HUES6 (cell line): ENCODE data around the gene ADAMTS2.

Source experiments
- H3K27ac ChIP-seq: 2 replicates; pipeline ENCODE4 v1.7.0; 2013; ENCODE audit warnings: low read depth, mild to moderate bottlenecking, low read length, inconsistent platforms
- H3K27me3 ChIP-seq: 2 replicates; pipeline ENCODE4 v1.6.1; 2013; ENCODE audit warnings: low read length; ENCODE audit not compliant: control insufficient read depth, insufficient read depth
- H3K36me3 ChIP-seq: 2 replicates; pipeline ENCODE4 v1.6.1; 2013; ENCODE audit warnings: low read length; ENCODE audit not compliant: control insufficient read depth, insufficient read depth
- H3K4me1 ChIP-seq: 2 replicates; pipeline ENCODE4 v1.6.1; 2013; ENCODE audit warnings: low read length; ENCODE audit not compliant: control insufficient read depth, insufficient read depth
- H3K4me3 ChIP-seq: 2 replicates; pipeline ENCODE4 v1.5.1; 2013; ENCODE audit warnings: low read depth, low read length
- H3K9ac ChIP-seq: one replicate; pipeline ENCODE4 v1.6.1; 2013; ENCODE audit warnings: mild to moderate bottlenecking, low read length
- H3K9me3 ChIP-seq: 2 replicates; pipeline ENCODE4 v1.6.1; 2013; ENCODE audit warnings: low read depth, low read length; ENCODE audit not compliant: control insufficient read depth, insufficient read depth

Gene ADAMTS2

GRCh38 chr5:179161901-179162300 is 183.4 kb downstream of the ADAMTS2 start:
- H3K4me1 ChIP-seq, result no peaks in the 10 kb centered on the region
- no peak overlapping the region for H3K4me3 ChIP-seq
- no peak overlapping the region for H3K9ac ChIP-seq
- no peak overlapping the region for H3K27ac ChIP-seq
- peaks cover 10% of the 10 kb centered on the region; the same call in 1 of the 2 replicates for H3K9me3 ChIP-seq
- H3K36me3 ChIP-seq, result no peaks in the 10 kb centered on the region
- H3K27me3 ChIP-seq, result no peaks in the 10 kb centered on the region

GRCh38 chr5:179160584-179160983 is 184.7 kb downstream of the ADAMTS2 start:
- no peaks in the 10 kb centered on the region for H3K36me3 ChIP-seq
- no peaks in the 10 kb centered on the region for H3K4me1 ChIP-seq
- peaks cover 10% of the 10 kb centered on the region; the same call in 1 of the 2 replicates for H3K9me3 ChIP-seq
- no peaks in the 10 kb centered on the region for H3K27me3 ChIP-seq
- no peak overlapping the region for H3K9ac ChIP-seq
- H3K4me3 ChIP-seq, result no peak overlapping the region
- no peak overlapping the region for H3K27ac ChIP-seq

- Histone ChIP-seq H3K4me3 (no peak overlapping the region), H3K36me3 (no peaks in the 10 kb centered on the region), H3K9ac (no peak overlapping the region), H3K9me3 (peaks cover 10% of the 10 kb centered on the region; the same call in 1 of the 2 replicates), H3K4me1 (no peaks in the 10 kb centered on the region), H3K27me3 (no peaks in the 10 kb centered on the region), H3K27ac (no peak overlapping the region)
Observed at GRCh38 chr5:179158556-179158955, 186.7 kb downstream of the ADAMTS2 start.

- Histone ChIP-seq H3K4me3 (no peak overlapping the region), H3K4me1 (no peaks in the 10 kb centered on the region), H3K27ac (no peak overlapping the region), H3K36me3 (no peaks in the 10 kb centered on the region), H3K27me3 (no peaks in the 10 kb centered on the region), H3K9ac (no peak overlapping the region), H3K9me3 (no peaks in the 10 kb centered on the region)
Observed at GRCh38 chr5:179154991-179155955, 190.0 kb downstream of the ADAMTS2 start.

- H3K27me3 ChIP-seq, result no peaks in the 10 kb centered on the region
Observed at GRCh38 chr5:179154346-179154990, 190.8 kb downstream of the ADAMTS2 start.

GRCh38 chr5:179153921-179154345 is 191.3 kb downstream of the ADAMTS2 start:
- Histone ChIP-seq H3K27ac (no peak overlapping the region), H3K36me3 (no peaks in the 10 kb centered on the region), H3K27me3 (no peaks in the 10 kb centered on the region), H3K4me3 (no peak overlapping the region), H3K4me1 (no peaks in the 10 kb centered on the region), H3K9ac (no peak overlapping the region), H3K9me3 (no peaks in the 10 kb centered on the region)

More at GRCh38 chr5:179154346-179154990, 190.8 kb downstream of the ADAMTS2 start:
- Histone ChIP-seq H3K4me3 (no peak overlapping the region), H3K9me3 (no peaks in the 10 kb centered on the region), H3K9ac (no peak overlapping the region), H3K27ac (no peak overlapping the region), H3K36me3 (no peaks in the 10 kb centered on the region), H3K4me1 (no peaks in the 10 kb centered on the region)

GRCh38 chr5:179153341-179153901 is 191.8 kb downstream of the ADAMTS2 start:
- no peak overlapping the region for H3K4me3 ChIP-seq

GRCh38 chr5:179152941-179153340 is 192.3 kb downstream of the ADAMTS2 start:
- Histone ChIP-seq H3K27me3 (no peaks in the 10 kb centered on the region), H3K9ac (no peak overlapping the region), H3K27ac (no peak overlapping the region), H3K9me3 (no peaks in the 10 kb centered on the region), H3K36me3 (no peaks in the 10 kb centered on the region), H3K4me3 (no peak overlapping the region), H3K4me1 (no peaks in the 10 kb centered on the region)

More at GRCh38 chr5:179153341-179153901, 191.8 kb downstream of the ADAMTS2 start:
- no peaks in the 10 kb centered on the region for H3K36me3 ChIP-seq
- no peaks in the 10 kb centered on the region for H3K4me1 ChIP-seq
- H3K27ac ChIP-seq, result no peak overlapping the region
- H3K27me3 ChIP-seq, result no peaks in the 10 kb centered on the region
- no peaks in the 10 kb centered on the region for H3K9me3 ChIP-seq
- H3K9ac ChIP-seq, result no peak overlapping the region

GRCh38 chr5:179152144-179152895 is 192.9 kb downstream of the ADAMTS2 start:
- no peak overlapping the region for H3K27ac ChIP-seq
- H3K36me3 ChIP-seq, result no peaks in the 10 kb centered on the region
- no peak overlapping the region for H3K4me3 ChIP-seq
- H3K27me3 ChIP-seq, result no peaks in the 10 kb centered on the region
- H3K9ac ChIP-seq, result no peak overlapping the region
- no peaks in the 10 kb centered on the region for H3K9me3 ChIP-seq
- H3K4me1 ChIP-seq, result no peaks in the 10 kb centered on the region

- Histone ChIP-seq H3K4me1 (no peaks in the 10 kb centered on the region), H3K27me3 (no peaks in the 10 kb centered on the region), H3K27ac (no peak overlapping the region), H3K36me3 (no peaks in the 10 kb centered on the region), H3K9ac (no peak overlapping the region), H3K9me3 (no peaks in the 10 kb centered on the region), H3K4me3 (no peak overlapping the region)
Observed at GRCh38 chr5:179151286-179152118, 193.8 kb downstream of the ADAMTS2 start.
